ENCODE data around the gene TMEM184B.

GRCh38 chr22:38285018-38285417, 12.2 kb upstream of the TMEM184B start:
- TF ChIP-seq POLR2A (IDR thresholded peaks at IDR 0.05), result no peak
- TF ChIP-seq, protein P1, sequence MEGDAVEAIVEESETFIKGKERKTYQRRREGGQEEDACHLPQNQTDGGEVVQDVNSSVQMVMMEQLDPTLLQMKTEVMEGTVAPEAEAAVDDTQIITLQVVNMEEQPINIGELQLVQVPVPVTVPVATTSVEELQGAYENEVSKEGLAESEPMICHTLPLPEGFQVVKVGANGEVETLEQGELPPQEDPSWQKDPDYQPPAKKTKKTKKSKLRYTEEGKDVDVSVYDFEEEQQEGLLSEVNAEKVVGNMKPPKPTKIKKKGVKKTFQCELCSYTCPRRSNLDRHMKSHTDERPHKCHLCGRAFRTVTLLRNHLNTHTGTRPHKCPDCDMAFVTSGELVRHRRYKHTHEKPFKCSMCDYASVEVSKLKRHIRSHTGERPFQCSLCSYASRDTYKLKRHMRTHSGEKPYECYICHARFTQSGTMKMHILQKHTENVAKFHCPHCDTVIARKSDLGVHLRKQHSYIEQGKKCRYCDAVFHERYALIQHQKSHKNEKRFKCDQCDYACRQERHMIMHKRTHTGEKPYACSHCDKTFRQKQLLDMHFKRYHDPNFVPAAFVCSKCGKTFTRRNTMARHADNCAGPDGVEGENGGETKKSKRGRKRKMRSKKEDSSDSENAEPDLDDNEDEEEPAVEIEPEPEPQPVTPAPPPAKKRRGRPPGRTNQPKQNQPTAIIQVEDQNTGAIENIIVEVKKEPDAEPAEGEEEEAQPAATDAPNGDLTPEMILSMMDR (IDR thresholded peaks at IDR 0.05), result no peak
- no peak for TF ChIP-seq EP300 (IDR thresholded peaks at IDR 0.05)
- TF ChIP-seq POLR2AphosphoS5 (IDR thresholded peaks at IDR 0.05), result no peak

Measured in stomach (tissue), 4 donors.